HepG2 (cell line): ENCODE data around the gene ESYT2. TPM values are rescaled to one million over a fixed set of nuclear protein-coding genes. Genes with fewer than 3 reads are reported as not detected.

Experiments used
- EP300 ChIP-seq, 3 experiments: sonication (generic) in 1 of 3; formaldehyde crosslinking in 1 of 3; IDR thresholded peaks; 2 replicates each; pipeline versions ENCODE4 v1.5.1 to v1.6.1; 2011 to 2020; ENCODE audit warnings: low read depth in 2 of 3, low read length in 2 of 3, borderline replicate concordance in 1 of 3, improper control_type of control experiment in 1 of 3, mild to moderate bottlenecking in 1 of 3, missing genetic modification reagents in 1 of 3, moderate library complexity in 1 of 3
- GLI4 ChIP-seq: sonication (generic); formaldehyde crosslinking; IDR thresholded peaks from 2 replicates; pipeline ENCODE4 v1.5.1; 2020; ENCODE audit warnings: missing genetic modification reagents, mild to moderate bottlenecking, moderate library complexity, borderline replicate concordance
- HOXA5 ChIP-seq: sonication (generic); formaldehyde crosslinking; IDR thresholded peaks from 2 replicates; pipeline ENCODE4 v1.4.0; 2020; ENCODE audit warnings: missing genetic modification reagents
- MTF1 ChIP-seq: sonication (generic); formaldehyde crosslinking; IDR thresholded peaks from 2 replicates; pipeline ENCODE4 v1.5.0; 2020; ENCODE audit warnings: missing genetic modification reagents
- POLR2AphosphoS5 ChIP-seq: IDR thresholded peaks from 2 replicates; pipeline ENCODE4 v1.6.1; 2012; ENCODE audit warnings: low read depth, low read length
- REXO4 ChIP-seq: sonication (generic); formaldehyde crosslinking; IDR thresholded peaks from 2 replicates; pipeline ENCODE4 v1.8.0; 2022; ENCODE audit warnings: missing genetic modification reagents, mild to moderate bottlenecking, borderline replicate concordance
- SP5 ChIP-seq: IDR thresholded peaks from 2 replicates; pipeline ENCODE4 v1.6.1; 2016; ENCODE audit warnings: low read depth, borderline replicate concordance
- SPEN ChIP-seq: sonication (generic); formaldehyde crosslinking; IDR thresholded peaks from 2 replicates; pipeline ENCODE4 v1.5.1; 2020; ENCODE audit warnings: low read depth, mild to moderate bottlenecking, missing genetic modification reagents
- ZSCAN12 ChIP-seq: sonication (generic); formaldehyde crosslinking; IDR thresholded peaks from 2 replicates; pipeline ENCODE4 v1.9.0; 2021; ENCODE audit warnings: mild to moderate bottlenecking, missing genetic modification reagents
- polyA plus RNA-seq, 8 experiments: library from polyadenylated mRNA; depleted of rRNA in 3 of 8; stranded (reverse) in 7 of 8; unstranded in 1 of 8; fragments of >200 nt; fragmentation: Illumina TruSeq in 4 of 8; extraction: Trizol in 4 of 8; gene quantifications; 2 replicates each; pipeline versions ENCODE4 v1.2.1 to v1.2.3, GENCODE V29; 2011 to 2016; ENCODE audit warnings: low read depth in 4 of 8, missing spikeins in 1 of 8, mixed read lengths in 1 of 8; ENCODE audit not compliant: insufficient read depth in 1 of 8
- total RNA-seq, 5 experiments: library from RNA; depleted of rRNA; stranded (reverse); fragments of >200 nt; fragmentation: Illumina TruSeq; extraction: Trizol; gene quantifications; 2 replicates each; pipeline ENCODE4 v1.2.3, GENCODE V29; 2016; ENCODE audit warnings: low read depth in 1 of 5
- TF ChIP-seq, protein P1 (sequence below): sonication (generic); formaldehyde crosslinking; IDR thresholded peaks from one replicate; pipeline ENCODE4 v1.5.1; 2020; ENCODE audit warnings: mild to moderate bottlenecking, missing genetic modification reagents; ENCODE audit errors: not compliant biosample characterization
- TF ChIP-seq, protein P2 (sequence below): sonication (generic); formaldehyde crosslinking; conservative IDR thresholded peaks from 2 replicates; pipeline ENCODE4 v1.4.0; 2020; ENCODE audit warnings: missing genetic modification reagents
- TF ChIP-seq, protein P3 (sequence below): sonication (generic); formaldehyde crosslinking; IDR thresholded peaks from 2 replicates; pipeline ENCODE4 v1.8.1; 2023; ENCODE audit warnings: mild to moderate bottlenecking, missing genetic modification reagents

Gene ESYT2
- total and polyA plus RNA-seq, 2 of the 13 experiments (the other 11 are each of a cell fraction or from before 2014, with no cell fraction given), result 28.5 to 37.3 TPM

DNA sequence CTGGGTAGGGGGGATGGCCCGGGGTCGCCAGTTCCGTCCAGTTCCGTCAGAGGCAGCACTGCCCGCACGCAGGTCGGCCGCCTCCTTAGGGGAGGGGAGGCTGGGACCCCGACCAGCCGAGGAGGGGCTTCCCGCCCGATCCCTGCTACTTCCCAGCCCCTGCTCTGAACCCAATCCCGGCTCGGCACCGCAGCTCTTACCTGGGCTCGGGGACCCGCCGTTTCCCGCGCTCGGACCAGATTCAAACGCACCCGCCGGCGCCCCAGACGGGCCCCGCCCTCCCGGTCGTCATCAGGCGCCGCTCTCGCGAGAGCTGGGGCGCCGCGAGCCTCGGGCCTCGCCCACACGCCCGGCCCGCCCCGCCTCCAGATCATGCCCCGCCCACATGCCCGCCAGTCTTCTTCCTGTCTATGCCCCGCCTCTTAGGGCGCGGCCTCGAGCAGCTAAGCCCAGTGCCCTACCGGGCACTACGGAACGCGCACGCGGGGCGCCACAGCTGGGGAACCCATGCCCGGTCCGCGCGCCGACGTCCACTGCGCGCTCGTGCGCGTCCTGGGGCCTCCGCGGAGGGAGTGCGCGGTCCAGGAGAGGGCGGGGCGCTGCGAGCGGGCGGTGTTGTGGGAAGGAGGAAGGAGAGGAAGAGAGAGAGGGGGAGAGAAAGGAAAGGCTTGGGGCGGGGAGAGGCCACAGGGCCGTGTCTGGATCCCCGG, 124.6 kb downstream of the ESYT2 start, which contains the start of gene NCAPG2 (continued):
- TF ChIP-seq, protein P1, sequence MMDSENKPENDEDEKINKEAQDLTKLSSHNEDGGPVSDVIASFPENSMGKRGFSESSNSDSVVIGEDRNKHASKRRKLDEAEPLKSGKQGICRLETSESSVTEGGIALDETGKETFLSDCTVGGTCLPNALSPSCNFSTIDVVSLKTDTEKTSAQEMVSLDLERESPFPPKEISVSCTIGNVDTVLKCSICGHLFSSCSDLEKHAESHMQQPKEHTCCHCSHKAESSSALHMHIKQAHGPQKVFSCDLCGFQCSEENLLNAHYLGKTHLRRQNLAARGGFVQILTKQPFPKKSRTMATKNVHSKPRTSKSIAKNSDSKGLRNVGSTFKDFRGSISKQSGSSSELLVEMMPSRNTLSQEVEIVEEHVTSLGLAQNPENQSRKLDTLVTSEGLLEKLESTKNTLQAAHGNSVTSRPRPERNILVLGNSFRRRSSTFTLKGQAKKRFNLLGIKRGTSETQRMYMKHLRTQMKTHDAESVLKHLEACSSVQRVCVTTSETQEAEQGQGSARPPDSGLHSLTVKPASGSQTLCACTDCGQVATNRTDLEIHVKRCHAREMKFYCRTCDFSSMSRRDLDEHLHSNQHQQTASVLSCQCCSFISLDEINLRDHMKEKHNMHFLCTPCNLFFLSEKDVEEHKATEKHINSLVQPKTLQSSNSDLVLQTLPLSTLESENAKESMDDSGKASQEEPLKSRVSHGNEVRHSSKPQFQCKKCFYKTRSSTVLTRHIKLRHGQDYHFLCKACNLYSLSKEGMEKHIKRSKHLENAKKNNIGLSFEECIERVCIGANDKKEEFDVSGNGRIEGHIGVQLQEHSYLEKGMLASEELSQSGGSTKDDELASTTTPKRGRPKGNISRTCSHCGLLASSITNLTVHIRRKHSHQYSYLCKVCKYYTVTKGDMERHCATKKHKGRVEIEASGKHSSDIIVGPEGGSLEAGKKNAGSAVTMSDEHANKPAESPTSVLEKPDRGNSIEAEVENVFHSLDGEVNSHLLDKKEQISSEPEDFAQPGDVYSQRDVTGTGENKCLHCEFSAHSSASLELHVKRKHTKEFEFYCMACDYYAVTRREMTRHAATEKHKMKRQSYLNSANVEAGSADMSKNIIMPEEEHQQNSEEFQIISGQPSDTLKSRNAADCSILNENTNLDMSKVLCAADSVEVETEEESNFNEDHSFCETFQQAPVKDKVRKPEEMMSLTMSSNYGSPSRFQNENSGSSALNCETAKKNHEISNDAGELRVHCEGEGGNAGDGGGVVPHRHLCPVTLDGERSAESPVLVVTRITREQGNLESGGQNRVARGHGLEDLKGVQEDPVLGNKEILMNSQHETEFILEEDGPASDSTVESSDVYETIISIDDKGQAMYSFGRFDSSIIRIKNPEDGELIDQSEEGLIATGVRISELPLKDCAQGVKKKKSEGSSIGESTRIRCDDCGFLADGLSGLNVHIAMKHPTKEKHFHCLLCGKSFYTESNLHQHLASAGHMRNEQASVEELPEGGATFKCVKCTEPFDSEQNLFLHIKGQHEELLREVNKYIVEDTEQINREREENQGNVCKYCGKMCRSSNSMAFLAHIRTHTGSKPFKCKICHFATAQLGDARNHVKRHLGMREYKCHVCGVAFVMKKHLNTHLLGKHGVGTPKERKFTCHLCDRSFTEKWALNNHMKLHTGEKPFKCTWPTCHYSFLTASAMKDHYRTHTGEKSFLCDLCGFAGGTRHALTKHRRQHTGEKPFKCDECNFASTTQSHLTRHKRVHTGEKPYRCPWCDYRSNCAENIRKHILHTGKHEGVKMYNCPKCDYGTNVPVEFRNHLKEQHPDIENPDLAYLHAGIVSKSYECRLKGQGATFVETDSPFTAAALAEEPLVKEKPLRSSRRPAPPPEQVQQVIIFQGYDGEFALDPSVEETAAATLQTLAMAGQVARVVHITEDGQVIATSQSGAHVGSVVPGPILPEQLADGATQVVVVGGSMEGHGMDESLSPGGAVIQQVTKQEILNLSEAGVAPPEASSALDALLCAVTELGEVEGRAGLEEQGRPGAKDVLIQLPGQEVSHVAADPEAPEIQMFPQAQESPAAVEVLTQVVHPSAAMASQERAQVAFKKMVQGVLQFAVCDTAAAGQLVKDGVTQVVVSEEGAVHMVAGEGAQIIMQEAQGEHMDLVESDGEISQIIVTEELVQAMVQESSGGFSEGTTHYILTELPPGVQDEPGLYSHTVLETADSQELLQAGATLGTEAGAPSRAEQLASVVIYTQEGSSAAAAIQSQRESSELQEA (CRISPR knock-in tag), result no peak
- TF ChIP-seq, protein P2, sequence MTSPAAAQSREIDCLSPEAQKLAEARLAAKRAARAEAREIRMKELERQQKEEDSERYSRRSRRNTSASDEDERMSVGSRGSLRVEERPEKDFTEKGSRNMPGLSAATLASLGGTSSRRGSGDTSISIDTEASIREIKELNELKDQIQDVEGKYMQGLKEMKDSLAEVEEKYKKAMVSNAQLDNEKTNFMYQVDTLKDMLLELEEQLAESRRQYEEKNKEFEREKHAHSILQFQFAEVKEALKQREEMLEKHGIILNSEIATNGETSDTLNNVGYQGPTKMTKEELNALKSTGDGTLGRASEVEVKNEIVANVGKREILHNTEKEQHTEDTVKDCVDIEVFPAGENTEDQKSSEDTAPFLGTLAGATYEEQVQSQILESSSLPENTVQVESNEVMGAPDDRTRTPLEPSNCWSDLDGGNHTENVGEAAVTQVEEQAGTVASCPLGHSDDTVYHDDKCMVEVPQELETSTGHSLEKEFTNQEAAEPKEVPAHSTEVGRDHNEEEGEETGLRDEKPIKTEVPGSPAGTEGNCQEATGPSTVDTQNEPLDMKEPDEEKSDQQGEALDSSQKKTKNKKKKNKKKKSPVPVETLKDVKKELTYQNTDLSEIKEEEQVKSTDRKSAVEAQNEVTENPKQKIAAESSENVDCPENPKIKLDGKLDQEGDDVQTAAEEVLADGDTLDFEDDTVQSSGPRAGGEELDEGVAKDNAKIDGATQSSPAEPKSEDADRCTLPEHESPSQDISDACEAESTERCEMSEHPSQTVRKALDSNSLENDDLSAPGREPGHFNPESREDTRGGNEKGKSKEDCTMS (CRISPR knock-in tag), result no peak
- TF ChIP-seq SPEN (CRISPR knock-in tag), result peak; percentile 93
- TF ChIP-seq EP300 (IDR thresholded peaks at IDR 0.05; ENCODE audit: low read depth in 2 of 2, low read length in 2 of 2), result no peak
- TF ChIP-seq EP300 (CRISPR knock-in tag; IDR thresholded peaks at IDR 0.05; ENCODE audit: borderline replicate concordance), result no peak
- TF ChIP-seq ZSCAN12 (CRISPR knock-in tag), result 0 out of 2 replicates have a peak, but pooled peaks have one; percentile 43
- TF ChIP-seq HOXA5 (CRISPR knock-in tag), result peak; percentile 71; the same call in 1 of the 2 replicates
- TF ChIP-seq REXO4 (CRISPR knock-in tag), result 0 out of 2 replicates have a peak, but pooled peaks have one; percentile 26
- no peak; the same call in 1 of the 2 replicates for TF ChIP-seq GLI4 (CRISPR knock-in tag)
- TF ChIP-seq, protein P3, sequence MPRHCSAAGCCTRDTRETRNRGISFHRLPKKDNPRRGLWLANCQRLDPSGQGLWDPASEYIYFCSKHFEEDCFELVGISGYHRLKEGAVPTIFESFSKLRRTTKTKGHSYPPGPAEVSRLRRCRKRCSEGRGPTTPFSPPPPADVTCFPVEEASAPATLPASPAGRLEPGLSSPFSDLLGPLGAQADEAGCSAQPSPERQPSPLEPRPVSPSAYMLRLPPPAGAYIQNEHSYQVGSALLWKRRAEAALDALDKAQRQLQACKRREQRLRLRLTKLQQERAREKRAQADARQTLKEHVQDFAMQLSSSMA (CRISPR knock-in tag), result no peak
- TF ChIP-seq SP5 (CRISPR knock-in tag), result peak; percentile 62
- TF ChIP-seq POLR2AphosphoS5, result peak; percentile 72; the same call in 1 of the 2 replicates
- TF ChIP-seq MTF1 (CRISPR knock-in tag), result no peak
